Right lobe of liver (tissue), 6 donors: ENCODE measurements around the gene ZNF324. TPM values are rescaled to one million over a fixed set of nuclear protein-coding genes. Genes with fewer than 3 reads are reported as not detected.

Experiments
- ATAC-seq, 4 donors: fragments of 200-7000 bp; cut with Tn5 transposase; one replicate each; pipeline ENCODE4 v1.9.1; 2020; ENCODE audit warnings: mild to moderate bottlenecking in 4 of 4, moderate library complexity in 4 of 4
- DNase-seq, 3 donors: peaks; one replicate each; pipeline ENCODE4 v3.0.0-alpha.2; 2020
- H3K27ac ChIP-seq, 3 donors: fragments of 200-600 bp; one replicate each; pipeline ENCODE4 v1.8.0; 2022
- H3K27me3 ChIP-seq, 2 donors: fragments of 200-600 bp; one replicate each; pipeline ENCODE4 v1.8.0; 2022
- H3K36me3 ChIP-seq, 4 donors: fragments of 200-600 bp; sonication (generic) in 1 of 4; one replicate each; pipeline versions ENCODE4 v1.5.1 to v1.8.0; 2017 to 2022; ENCODE audit warnings: control low read depth in 1 of 4
- H3K4me1 ChIP-seq, 4 donors: fragments of 200-600 bp; sonication (generic) in 1 of 4; one replicate each; pipeline versions ENCODE4 v1.5.1 to v1.8.0; 2017 to 2022; ENCODE audit warnings: control low read depth in 1 of 4
- H3K4me3 ChIP-seq, 3 donors: fragments of 200-600 bp; one replicate each; pipeline ENCODE4 v1.8.0; 2022
- H3K9me3 ChIP-seq, 4 donors: fragments of 200-600 bp; sonication (generic) in 1 of 4; one replicate each; pipeline versions ENCODE4 v1.5.1 to v1.8.0; 2017 to 2022; ENCODE audit warnings: control low read depth in 1 of 4
- POLR2A ChIP-seq: fragments of 450-650 bp; IDR thresholded peaks from one replicate; pipeline ENCODE4 v1.6.1; 2017; ENCODE audit warnings: antibody characterized with exemption, mild to moderate bottlenecking
- WGBS: methylation state at CpG from one replicate; pipeline ENCODE4 v1.1.6; 2018; ENCODE audit warnings: low coverage, low lambda C conversion rate; ENCODE audit not compliant: insufficient coverage; ENCODE audit errors: missing lambda C conversion rate; 5-methylcytosine and 5-hydroxymethylcytosine counted together
- intact Hi-C, 2 donors: fragments of 100-400 bp; cut with DNase I; formaldehyde crosslinking; loops; one replicate each; pipeline versions ENCODE4 v1.11.2 to v1.14.1; 2022
- total RNA-seq, 6 experiments: library from RNA; depleted of rRNA in 2 of 6; stranded (reverse); fragments of >200 nt in 2 of 6; fragmentation: NEBNext Ultra II Directional in 3 of 6; extraction: Animal tissue kit (Norgen Biotek cat#: 25700) in 3 of 6; gene quantifications; one replicate each; pipeline versions ENCODE4 v1.1.0 to v1.2.4, GENCODE V29; 2016 to 2023
- TF ChIP-seq, protein P1 (sequence below), 4 donors: fragments of 200-600 bp in 3 of 4; fragments of 450-650 bp in 1 of 4; IDR thresholded peaks; one replicate each; pipeline versions ENCODE4 v1.5.1 to v1.8.0; 2016 to 2022; ENCODE audit warnings: antibody characterized with exemption in 4 of 4, mild to moderate bottlenecking in 2 of 4
- donor health status: DM: no; HTN: yes; CAD: no.
- donor health status: DM: no; HTN: no; CAD: no.
- donor health status: DM: no; HTN: no; CAD: no.
- donor health status: DM: no; HTN: yes; CAD: no.
- donor health status: DM: no; HTN: yes; CAD: no.

ZNF324 gene
- total RNA-seq, 6 experiments from 2014 or later, result 2.9 to 4.9 (median 3.8) TPM

DNA sequence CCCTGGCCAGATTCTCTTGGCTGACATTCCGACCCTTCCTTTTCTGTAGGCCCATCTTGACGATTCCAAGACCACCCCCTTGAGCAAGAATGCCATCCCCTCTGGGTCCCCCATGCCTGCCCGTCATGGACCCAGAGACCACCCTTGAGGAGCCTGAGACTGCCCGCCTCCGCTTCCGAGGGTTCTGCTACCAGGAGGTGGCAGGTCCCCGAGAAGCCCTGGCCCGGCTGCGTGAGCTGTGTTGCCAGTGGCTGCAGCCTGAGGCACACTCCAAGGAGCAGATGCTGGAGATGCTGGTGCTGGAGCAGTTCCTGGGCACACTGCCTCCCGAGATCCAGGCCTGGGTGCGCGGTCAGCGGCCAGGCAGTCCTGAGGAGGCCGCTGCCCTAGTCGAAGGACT is 10.2 kb downstream of the ZNF324 start:
- no peak for TF ChIP-seq POLR2A
- TF ChIP-seq, protein P1, sequence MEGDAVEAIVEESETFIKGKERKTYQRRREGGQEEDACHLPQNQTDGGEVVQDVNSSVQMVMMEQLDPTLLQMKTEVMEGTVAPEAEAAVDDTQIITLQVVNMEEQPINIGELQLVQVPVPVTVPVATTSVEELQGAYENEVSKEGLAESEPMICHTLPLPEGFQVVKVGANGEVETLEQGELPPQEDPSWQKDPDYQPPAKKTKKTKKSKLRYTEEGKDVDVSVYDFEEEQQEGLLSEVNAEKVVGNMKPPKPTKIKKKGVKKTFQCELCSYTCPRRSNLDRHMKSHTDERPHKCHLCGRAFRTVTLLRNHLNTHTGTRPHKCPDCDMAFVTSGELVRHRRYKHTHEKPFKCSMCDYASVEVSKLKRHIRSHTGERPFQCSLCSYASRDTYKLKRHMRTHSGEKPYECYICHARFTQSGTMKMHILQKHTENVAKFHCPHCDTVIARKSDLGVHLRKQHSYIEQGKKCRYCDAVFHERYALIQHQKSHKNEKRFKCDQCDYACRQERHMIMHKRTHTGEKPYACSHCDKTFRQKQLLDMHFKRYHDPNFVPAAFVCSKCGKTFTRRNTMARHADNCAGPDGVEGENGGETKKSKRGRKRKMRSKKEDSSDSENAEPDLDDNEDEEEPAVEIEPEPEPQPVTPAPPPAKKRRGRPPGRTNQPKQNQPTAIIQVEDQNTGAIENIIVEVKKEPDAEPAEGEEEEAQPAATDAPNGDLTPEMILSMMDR (IDR thresholded peaks at IDR 0.05), result no peak
- peak overlapping the region in 1 of 3 donors; percentile 66 for H3K4me3 ChIP-seq
- ATAC-seq, result no peak
- peaks cover 0 to 24% (median 9%) of the 10 kb centered on the region in 4 donors for H3K4me1 ChIP-seq
- H3K27ac ChIP-seq, result peak overlapping the region; percentile 68 to 91 (median 81)
- no peaks in the 10 kb centered on the region for H3K27me3 ChIP-seq
- no peaks in the 10 kb centered on the region for H3K9me3 ChIP-seq
- intact Hi-C loops, result no loop called here
- peaks cover 0 to 4% (median 0%) of the 10 kb centered on the region in 4 donors for H3K36me3 ChIP-seq
- peak in 1 of 3 donors; percentile 61 for DNase-seq
- 88% methylated on average over 5 of the region's 15 CpGs for WGBS

DNA sequence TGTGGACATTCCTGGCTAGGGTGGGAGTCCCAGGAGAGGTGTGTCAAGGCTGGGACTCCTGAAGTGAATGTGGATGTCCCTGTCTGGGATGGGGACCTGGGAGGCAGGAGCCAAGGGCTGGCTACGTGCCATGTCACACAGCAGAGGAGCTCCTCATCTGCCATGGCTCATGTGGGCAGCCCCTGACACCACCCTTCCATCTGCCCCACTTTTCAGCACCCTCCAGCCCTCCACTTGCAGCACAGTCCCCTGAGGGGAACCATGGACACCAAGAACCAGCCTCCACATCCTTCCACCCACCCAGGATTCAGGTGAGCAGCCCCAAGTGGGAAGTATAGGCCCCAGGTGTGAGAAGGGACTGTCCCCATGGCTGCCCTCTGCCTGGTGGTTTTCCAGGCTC is 11.0 kb downstream of the ZNF324 start:
- peaks cover 0 to 4% (median 0%) of the 10 kb centered on the region in 4 donors for H3K36me3 ChIP-seq
- intact Hi-C loops, result no loop called here
- H3K4me3 ChIP-seq, result no peak overlapping the region
- WGBS, result no CpG with 5 or more reads among the region's 1 CpG
- H3K27ac ChIP-seq, result peak overlapping the region in 2 of 3 donors; percentile 81 to 91
- no peaks in the 10 kb centered on the region for H3K27me3 ChIP-seq
- H3K9me3 ChIP-seq, result no peaks in the 10 kb centered on the region
- DNase-seq (peak in 1 of 3 donors; percentile 57), ATAC-seq (no peak)
- peaks cover 0 to 24% (median 9%) of the 10 kb centered on the region in 4 donors for H3K4me1 ChIP-seq
- TF ChIP-seq, protein P1 (IDR thresholded peaks at IDR 0.05), result no peak
- no peak for TF ChIP-seq POLR2A

DNA sequence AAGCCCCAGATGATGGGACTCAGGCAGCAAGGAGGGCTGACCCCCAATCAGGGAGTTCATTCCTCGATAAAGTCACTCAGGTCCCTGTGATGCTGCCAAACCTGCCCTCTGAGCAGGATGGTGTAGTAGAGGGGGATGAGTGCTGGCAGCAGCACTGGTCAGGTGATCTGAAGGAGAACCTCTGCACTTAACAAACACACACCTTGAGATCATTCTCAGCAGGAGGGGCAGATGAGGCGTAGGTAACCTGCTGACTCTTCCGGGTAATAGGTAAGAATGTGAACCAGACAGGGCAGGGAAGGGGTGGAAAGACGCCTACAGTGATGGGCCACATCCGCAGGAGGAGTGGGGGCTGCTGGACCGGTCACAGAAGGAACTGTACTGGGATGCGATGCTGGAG is 12.4 kb downstream of the ZNF324 start:
- no peaks in the 10 kb centered on the region for H3K9me3 ChIP-seq
- no peak for ATAC-seq
- H3K27me3 ChIP-seq, result no peaks in the 10 kb centered on the region
- no peak overlapping the region for H3K4me3 ChIP-seq
- 92% methylated on average over 4 of the region's 7 CpGs for WGBS
- H3K36me3 ChIP-seq, result peaks cover 0 to 4% (median 0%) of the 10 kb centered on the region in 4 donors
- H3K27ac ChIP-seq, result no peak overlapping the region
- DNase-seq, result no peak
- peaks cover 0 to 24% (median 9%) of the 10 kb centered on the region in 4 donors for H3K4me1 ChIP-seq
- intact Hi-C loops, result no loop called here
- TF ChIP-seq, protein P1 (IDR thresholded peaks at IDR 0.05), result no peak

DNA sequence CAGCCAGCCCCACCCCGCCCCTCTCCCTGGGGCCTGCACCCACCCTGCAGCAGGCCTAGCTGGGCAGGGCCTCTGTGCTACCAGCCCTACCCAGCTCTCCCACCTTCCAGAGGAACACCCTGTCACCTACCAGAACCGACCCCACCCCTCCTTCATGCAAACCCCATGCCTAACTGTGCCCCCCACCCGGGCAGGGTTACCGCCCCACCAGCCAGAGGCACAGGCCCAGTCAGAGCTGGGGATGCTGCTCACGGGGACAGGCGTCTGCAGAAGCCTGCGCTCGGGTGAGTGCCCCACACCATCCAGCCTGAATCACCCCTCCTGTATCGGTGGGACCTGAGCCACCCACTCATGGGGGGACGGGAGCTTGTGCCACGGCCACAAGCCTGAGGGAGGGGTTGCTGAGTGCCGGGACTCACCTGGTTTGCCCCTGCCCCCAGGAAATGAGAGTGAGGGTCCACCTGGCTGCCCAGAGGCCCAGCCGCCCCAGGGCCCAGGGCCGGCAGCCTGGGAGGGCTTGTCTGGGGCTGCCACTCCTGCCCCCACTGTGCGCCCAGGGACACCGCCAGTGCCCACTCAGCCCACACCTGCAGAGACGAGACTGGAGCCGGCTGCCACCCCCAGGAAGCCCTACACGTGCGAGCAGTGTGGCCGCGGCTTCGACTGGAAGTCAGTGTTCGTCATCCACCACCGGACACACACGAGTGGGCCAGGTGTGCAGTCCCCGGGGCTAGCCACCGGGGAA is 13.0 kb downstream of the ZNF324 start:
- H3K27ac ChIP-seq, result no peak overlapping the region
- ATAC-seq (no peak), DNase-seq (peak in 1 of 3 donors; percentile 54)
- H3K27me3 ChIP-seq, result no peaks in the 10 kb centered on the region
- no peak for TF ChIP-seq POLR2A
- H3K4me1 ChIP-seq, result peaks cover 0 to 19% (median 7%) of the 10 kb centered on the region in 4 donors
- H3K4me3 ChIP-seq, result no peak overlapping the region
- H3K36me3 ChIP-seq, result peaks cover 0 to 4% (median 0%) of the 10 kb centered on the region in 4 donors
- 93% methylated on average over 6 of the region's 28 CpGs for WGBS
- H3K9me3 ChIP-seq, result no peaks in the 10 kb centered on the region
- intact Hi-C loops, result no loop called here

DNA sequence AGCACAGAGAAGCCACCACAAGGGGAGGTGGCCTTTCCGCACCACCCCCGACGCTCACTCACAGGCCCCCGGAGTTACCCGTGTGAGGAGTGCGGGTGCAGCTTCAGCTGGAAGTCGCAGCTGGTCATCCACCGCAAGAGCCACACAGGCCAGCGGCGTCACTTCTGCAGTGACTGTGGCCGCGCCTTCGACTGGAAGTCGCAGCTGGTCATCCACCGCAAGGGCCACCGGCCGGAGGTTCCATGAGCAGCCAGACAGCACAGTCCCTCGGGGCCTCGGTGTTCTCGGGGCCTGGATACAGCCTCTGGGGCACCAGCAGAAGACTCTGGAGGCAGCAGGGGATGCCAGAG is 13.6 kb downstream of the ZNF324 start:
- H3K9me3 ChIP-seq, result no peaks in the 10 kb centered on the region
- H3K27me3 ChIP-seq, result no peaks in the 10 kb centered on the region
- no peak for DNase-seq
- H3K27ac ChIP-seq, result no peak overlapping the region
- TF ChIP-seq, protein P1 (IDR thresholded peaks at IDR 0.05), result no peak
- no peak for TF ChIP-seq POLR2A
- peaks cover 0 to 4% (median 0%) of the 10 kb centered on the region in 4 donors for H3K36me3 ChIP-seq
- H3K4me1 ChIP-seq, result peaks cover 0 to 14% (median 4%) of the 10 kb centered on the region in 4 donors
- WGBS, result 80% methylated on average over 1 of the region's 20 CpGs
- intact Hi-C loops, result no loop called here
- ATAC-seq, result no peak
- H3K4me3 ChIP-seq, result no peak overlapping the region
